KMS-11 (cell line): Measurements from ENCODE around the gene SSTR5.

Source experiments
- H2AFZ ChIP-seq: fragments of 200-600 bp; sonication (generic); 2 replicates; pipeline ENCODE4 v1.6.1; 2016; ENCODE audit warnings: antibody characterized with exemption, mixed run types, low read depth
- H3K27ac ChIP-seq: fragments of 200-600 bp; sonication (generic); 2 replicates; pipeline ENCODE4 v1.6.1; 2016; ENCODE audit warnings: mild to moderate bottlenecking, mixed run types
- H3K27me3 ChIP-seq: fragments of 200-600 bp; sonication (generic); 2 replicates; pipeline ENCODE4 v1.6.1; 2017; ENCODE audit warnings: mild to moderate bottlenecking, low read depth, mixed run types, moderate library complexity; ENCODE audit not compliant: insufficient read depth
- H3K36me3 ChIP-seq: fragments of 200-600 bp; sonication (generic); 2 replicates; pipeline ENCODE4 v1.6.1; 2017; ENCODE audit warnings: mild to moderate bottlenecking, mixed run types; ENCODE audit not compliant: insufficient read depth
- H3K4me1 ChIP-seq: fragments of 200-600 bp; sonication (generic); 2 replicates; pipeline ENCODE4 v1.6.1; 2016; ENCODE audit warnings: mild to moderate bottlenecking, low read depth, mixed run types; ENCODE audit not compliant: poor library complexity, severe bottlenecking
- H3K4me2 ChIP-seq: fragments of 200-600 bp; sonication (generic); 2 replicates; pipeline ENCODE4 v1.7.0; 2016; ENCODE audit warnings: mild to moderate bottlenecking, mixed run types
- H3K4me3 ChIP-seq: fragments of 200-600 bp; sonication (generic); IDR thresholded peaks from 2 replicates; pipeline ENCODE4 v1.6.1; 2017; ENCODE audit warnings: low read depth, low read length, mixed read lengths; ENCODE audit not compliant: insufficient read depth
- H3K79me2 ChIP-seq: fragments of 200-600 bp; sonication (generic); 2 replicates; pipeline ENCODE4 v1.6.1; 2016; ENCODE audit warnings: low read depth, mixed run types; ENCODE audit not compliant: insufficient read depth
- H3K9ac ChIP-seq: fragments of 200-600 bp; sonication (generic); 2 replicates; pipeline ENCODE4 v1.6.1; 2016; ENCODE audit warnings: mild to moderate bottlenecking, mixed run types
- H4K20me1 ChIP-seq: fragments of 200-600 bp; sonication (generic); 2 replicates; pipeline ENCODE4 v1.6.1; 2016; ENCODE audit warnings: mild to moderate bottlenecking, mixed run types; ENCODE audit not compliant: insufficient read depth
- CTCF ChIP-seq: fragments of 200-600 bp; sonication (generic); conservative IDR thresholded peaks from 2 replicates; pipeline ENCODE4 v1.6.1; 2017; ENCODE audit warnings: low read depth, mild to moderate bottlenecking, antibody characterized with exemption, low read length, moderate library complexity, mixed read lengths

Gene SSTR5

GRCh38 chr16:1026784-1027500, 45.6 kb upstream of the SSTR5 start:
- Histone ChIP-seq H3K36me3 (no peaks in the 10 kb centered on the region), H3K4me3 (no peak overlapping the region), H2AFZ (no peak overlapping the region), H3K27ac (no peak overlapping the region), H3K4me2 (no peak overlapping the region), H3K9ac (no peak overlapping the region), H3K27me3 (peaks cover 92% of the 10 kb centered on the region), H3K79me2 (no peaks in the 10 kb centered on the region), H3K4me1 (no peaks in the 10 kb centered on the region), H4K20me1 (no peaks in the 10 kb centered on the region)
- TF ChIP-seq CTCF: no peak

- no peaks in the 10 kb centered on the region for H4K20me1 ChIP-seq
- H3K4me1 ChIP-seq: no peaks in the 10 kb centered on the region
- H3K27me3 ChIP-seq: peaks cover 92% of the 10 kb centered on the region
Measured at GRCh38 chr16:1027501-1027815, 45.1 kb upstream of the SSTR5 start.

GRCh38 chr16:1028056-1028455, 44.5 kb upstream of the SSTR5 start:
- peaks cover 91% of the 10 kb centered on the region for H3K27me3 ChIP-seq
- no peak overlapping the region for H3K4me2 ChIP-seq
- H3K79me2 ChIP-seq: no peaks in the 10 kb centered on the region
- no peak overlapping the region for H3K9ac ChIP-seq
- H3K4me3 ChIP-seq: no peak overlapping the region
- no peak overlapping the region for H2AFZ ChIP-seq
- no peaks in the 10 kb centered on the region for H3K4me1 ChIP-seq
- H4K20me1 ChIP-seq: no peaks in the 10 kb centered on the region
- H3K36me3 ChIP-seq: no peaks in the 10 kb centered on the region
- TF ChIP-seq CTCF: no peak
- no peak overlapping the region for H3K27ac ChIP-seq

More at GRCh38 chr16:1027501-1027815, 45.1 kb upstream of the SSTR5 start:
- Histone ChIP-seq H3K9ac (no peak overlapping the region), H3K27ac (no peak overlapping the region), H3K79me2 (no peaks in the 10 kb centered on the region), H3K4me3 (no peak overlapping the region), H3K4me2 (no peak overlapping the region), H3K36me3 (no peaks in the 10 kb centered on the region), H2AFZ (no peak overlapping the region)
- no peak for TF ChIP-seq CTCF

GRCh38 chr16:1028524-1029258, 43.9 kb upstream of the SSTR5 start:
- no peak overlapping the region for H3K27ac ChIP-seq
- H3K9ac ChIP-seq: no peak overlapping the region
- H3K4me2 ChIP-seq: no peak overlapping the region
- TF ChIP-seq CTCF: no peak
- H3K4me1 ChIP-seq: no peaks in the 10 kb centered on the region
- no peak overlapping the region for H3K4me3 ChIP-seq
- no peaks in the 10 kb centered on the region for H4K20me1 ChIP-seq
- H2AFZ ChIP-seq: no peak overlapping the region
- peaks cover 87% of the 10 kb centered on the region for H3K27me3 ChIP-seq
- no peaks in the 10 kb centered on the region for H3K36me3 ChIP-seq
- no peaks in the 10 kb centered on the region for H3K79me2 ChIP-seq
